Breast epithelium (tissue), 4 donors: ENCODE data around the gene ASIC1. TPM values are rescaled to one million over a fixed set of nuclear protein-coding genes. Genes with fewer than 3 reads are reported as not detected.

Experiments used
- DNase-seq, 2 donors: peaks; one replicate each; pipeline ENCODE4 v3.0.0-alpha.2; 2019; ENCODE audit warnings: low spot score in 2 of 2
- H3K27ac ChIP-seq, 2 donors: fragments of 200-600 bp; sonication (generic) in 1 of 2; one replicate each; pipeline ENCODE4 v1.5.1; 2016 to 2019; ENCODE audit warnings: mild to moderate bottlenecking in 1 of 2
- H3K27me3 ChIP-seq, 2 donors: fragments of 200-600 bp; sonication (generic) in 1 of 2; one replicate each; pipeline versions ENCODE4 v1.5.1 to v1.6.0; 2017 to 2019; ENCODE audit warnings: control low read depth in 1 of 2, mild to moderate bottlenecking in 1 of 2
- H3K36me3 ChIP-seq: fragments of 200-600 bp; one replicate; pipeline ENCODE4 v1.5.1; 2019
- H3K4me1 ChIP-seq, 2 donors: fragments of 200-600 bp; sonication (generic); one replicate each; pipeline ENCODE4 v1.5.1; 2016 to 2019; ENCODE audit warnings: control low read depth in 1 of 2
- H3K4me3 ChIP-seq, 3 donors: fragments of 200-600 bp; sonication (generic); 1 replicate in 2 of 3; 2 replicates in 1 of 3; pipeline ENCODE4 v1.5.1; 2016 to 2019; ENCODE audit warnings: mild to moderate bottlenecking in 3 of 3, moderate library complexity in 2 of 3
- H3K9me3 ChIP-seq, 2 donors: fragments of 200-600 bp; sonication (generic) in 1 of 2; one replicate each; pipeline ENCODE4 v1.5.1; 2016 to 2019; ENCODE audit warnings: control low read depth in 1 of 2
- POLR2A ChIP-seq: fragments of 450-650 bp; IDR thresholded peaks from one replicate; pipeline ENCODE4 v1.6.1; 2016; ENCODE audit warnings: antibody characterized with exemption, mild to moderate bottlenecking, moderate library complexity
- POLR2AphosphoS5 ChIP-seq, 3 donors: sonication (generic); formaldehyde crosslinking; IDR thresholded peaks; one replicate each; pipeline ENCODE4 v1.6.1; 2017; ENCODE audit warnings: antibody characterized with exemption in 3 of 3
- intact Hi-C: fragments of 100-400 bp; cut with DNase I; formaldehyde crosslinking; loops from one replicate; pipeline ENCODE4 v1.15.1; 2023; ENCODE audit warnings: low total_unique reads
- total RNA-seq, 3 donors: library from RNA; depleted of rRNA; stranded (reverse); fragments of >200 nt; gene quantifications; one replicate each; pipeline ENCODE4 v1.1.0, GENCODE V29; 2016
- TF ChIP-seq, protein P1 (sequence below), 3 donors: fragments of 450-650 bp; IDR thresholded peaks; one replicate each; pipeline ENCODE4 v1.5.1; 2016 to 2017; ENCODE audit warnings: antibody characterized with exemption in 3 of 3, mild to moderate bottlenecking in 3 of 3, moderate library complexity in 3 of 3

The ASIC1 gene
- total RNA-seq, 3 donors from 2014 or later, result 0.80 to 0.98 (median 0.88) TPM

GRCh38 chr12:50041062-50041860 is 16.1 kb upstream of the ASIC1 start:
- intact Hi-C loops, result no loop called here

GRCh38 chr12:50041962-50042361 is 15.4 kb upstream of the ASIC1 start:
- intact Hi-C loops, result no loop called here
- DNase-seq, result no peak
- H3K27ac ChIP-seq, result no peak overlapping the region
- H3K9me3 ChIP-seq, result no peaks in the 10 kb centered on the region
- H3K4me1 ChIP-seq, result no peaks in the 10 kb centered on the region
- H3K27me3 ChIP-seq, result no peaks in the 10 kb centered on the region
- TF ChIP-seq, protein P1, sequence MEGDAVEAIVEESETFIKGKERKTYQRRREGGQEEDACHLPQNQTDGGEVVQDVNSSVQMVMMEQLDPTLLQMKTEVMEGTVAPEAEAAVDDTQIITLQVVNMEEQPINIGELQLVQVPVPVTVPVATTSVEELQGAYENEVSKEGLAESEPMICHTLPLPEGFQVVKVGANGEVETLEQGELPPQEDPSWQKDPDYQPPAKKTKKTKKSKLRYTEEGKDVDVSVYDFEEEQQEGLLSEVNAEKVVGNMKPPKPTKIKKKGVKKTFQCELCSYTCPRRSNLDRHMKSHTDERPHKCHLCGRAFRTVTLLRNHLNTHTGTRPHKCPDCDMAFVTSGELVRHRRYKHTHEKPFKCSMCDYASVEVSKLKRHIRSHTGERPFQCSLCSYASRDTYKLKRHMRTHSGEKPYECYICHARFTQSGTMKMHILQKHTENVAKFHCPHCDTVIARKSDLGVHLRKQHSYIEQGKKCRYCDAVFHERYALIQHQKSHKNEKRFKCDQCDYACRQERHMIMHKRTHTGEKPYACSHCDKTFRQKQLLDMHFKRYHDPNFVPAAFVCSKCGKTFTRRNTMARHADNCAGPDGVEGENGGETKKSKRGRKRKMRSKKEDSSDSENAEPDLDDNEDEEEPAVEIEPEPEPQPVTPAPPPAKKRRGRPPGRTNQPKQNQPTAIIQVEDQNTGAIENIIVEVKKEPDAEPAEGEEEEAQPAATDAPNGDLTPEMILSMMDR (IDR thresholded peaks at IDR 0.05), result no peak
- TF ChIP-seq POLR2A (no peak), POLR2AphosphoS5 (IDR thresholded peaks at IDR 0.05) (no peak)
- no peak overlapping the region for H3K4me3 ChIP-seq
- no peaks in the 10 kb centered on the region for H3K36me3 ChIP-seq

More at GRCh38 chr12:50041062-50041860, 16.1 kb upstream of the ASIC1 start:
- no peak for DNase-seq
- TF ChIP-seq, protein P1 (IDR thresholded peaks at IDR 0.05), result no peak
- TF ChIP-seq POLR2AphosphoS5 (IDR thresholded peaks at IDR 0.05) (no peak), POLR2A (no peak)
- Histone ChIP-seq H3K4me1 (no peaks in the 10 kb centered on the region), H3K27ac (no peak overlapping the region), H3K36me3 (no peaks in the 10 kb centered on the region), H3K27me3 (no peaks in the 10 kb centered on the region), H3K9me3 (no peaks in the 10 kb centered on the region), H3K4me3 (no peak overlapping the region)

DNA sequence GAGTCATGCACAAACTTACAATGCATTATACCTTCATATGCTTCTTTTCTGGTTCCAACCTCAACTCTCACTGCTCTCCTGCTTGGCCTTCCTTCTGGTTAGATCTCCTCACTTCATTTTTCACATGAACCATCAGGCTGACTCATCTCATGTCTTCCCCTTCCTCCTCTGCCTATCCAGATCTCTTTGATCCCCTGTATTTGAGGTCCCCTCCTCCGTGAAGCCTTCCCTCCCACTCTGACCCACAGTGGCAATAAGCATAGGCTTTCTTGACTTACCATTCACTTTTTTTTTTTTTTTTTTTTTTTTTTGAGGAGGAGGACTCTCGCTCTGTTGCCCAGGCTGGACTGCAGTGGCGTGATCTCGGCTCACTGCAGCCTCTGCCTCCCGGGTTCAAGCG is 14.7 kb upstream of the ASIC1 start:
- intact Hi-C loops, result no loop called here
- no peaks in the 10 kb centered on the region for H3K36me3 ChIP-seq
- no peaks in the 10 kb centered on the region for H3K27me3 ChIP-seq
- TF ChIP-seq POLR2AphosphoS5 (IDR thresholded peaks at IDR 0.05) (no peak), POLR2A (no peak)
- TF ChIP-seq, protein P1 (IDR thresholded peaks at IDR 0.05), result no peak
- H3K4me3 ChIP-seq, result no peak overlapping the region
- no peaks in the 10 kb centered on the region for H3K9me3 ChIP-seq
- H3K27ac ChIP-seq, result no peak overlapping the region
- no peaks in the 10 kb centered on the region for H3K4me1 ChIP-seq
- DNase-seq, result no peak

GRCh38 chr12:50043308-50043707 is 14.1 kb upstream of the ASIC1 start:
- no peak for TF ChIP-seq POLR2AphosphoS5 (IDR thresholded peaks at IDR 0.05)
- no peak for TF ChIP-seq POLR2A
- TF ChIP-seq, protein P1 (IDR thresholded peaks at IDR 0.05), result no peak
- DNase-seq, result no peak
- intact Hi-C loops, result no loop called here
- H3K9me3 ChIP-seq, result no peaks in the 10 kb centered on the region
- H3K27ac ChIP-seq, result no peak overlapping the region
- no peaks in the 10 kb centered on the region for H3K27me3 ChIP-seq
- no peaks in the 10 kb centered on the region for H3K36me3 ChIP-seq
- H3K4me3 ChIP-seq, result no peak overlapping the region
- H3K4me1 ChIP-seq, result no peaks in the 10 kb centered on the region

- intact Hi-C loops, result no loop called here
- H3K27ac ChIP-seq, result no peak overlapping the region
Measured at GRCh38 chr12:50043854-50044253, 13.5 kb upstream of the ASIC1 start.

More at GRCh38 chr12:50043854-50044253, 13.5 kb upstream of the ASIC1 start:
- H3K4me1 ChIP-seq, result no peaks in the 10 kb centered on the region
- no peaks in the 10 kb centered on the region for H3K27me3 ChIP-seq
- no peak for DNase-seq
- H3K9me3 ChIP-seq, result no peaks in the 10 kb centered on the region
- no peaks in the 10 kb centered on the region for H3K36me3 ChIP-seq
- TF ChIP-seq POLR2A, result no peak
- TF ChIP-seq POLR2AphosphoS5 (IDR thresholded peaks at IDR 0.05), result no peak
- TF ChIP-seq, protein P1 (IDR thresholded peaks at IDR 0.05), result no peak
- no peak overlapping the region for H3K4me3 ChIP-seq
